Fibroblast of the conjunctiva (primary cell): ENCODE measurements around the gene GNAS-AS1.

ENCODE experiments used
- DNase-seq: peaks from one replicate; pipeline ENCODE4 v3.0.0-alpha.2; 2010; ENCODE audit warnings: low read depth

GNAS-AS1 gene

DNA sequence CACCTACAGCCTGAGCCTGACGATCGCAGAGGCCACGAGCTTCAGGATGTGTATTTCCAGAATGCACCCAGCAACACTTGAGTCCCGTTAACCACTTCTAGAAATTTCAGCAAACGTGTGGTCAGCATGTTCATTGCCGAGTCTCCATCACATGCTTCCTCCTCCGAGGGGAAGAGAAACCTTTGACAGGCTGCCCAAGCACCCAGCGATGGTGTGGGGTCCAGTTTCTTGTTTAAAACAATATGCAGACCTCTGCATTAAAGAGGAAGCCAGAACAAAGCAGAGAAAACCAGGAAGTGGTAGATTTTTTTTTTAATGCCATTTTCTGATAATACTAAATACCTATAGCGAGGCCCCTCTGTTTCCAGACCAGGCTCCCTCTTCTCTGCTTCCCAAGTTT, 71.9 kb downstream of the GNAS-AS1 start:
- no peak for DNase-seq

- no peak for DNase-seq
These were observed 73.0 kb downstream of the GNAS-AS1 start for GRCh38 chr20:58777657-58778056.

GRCh38 chr20:58776109-58776508, 74.6 kb downstream of the GNAS-AS1 start:
- no peak for DNase-seq

GRCh38 chr20:58775371-58775770, 75.3 kb downstream of the GNAS-AS1 start:
- DNase-seq, result no peak

GRCh38 chr20:58774667-58775263, 75.9 kb downstream of the GNAS-AS1 start:
- DNase-seq, result no peak

DNA sequence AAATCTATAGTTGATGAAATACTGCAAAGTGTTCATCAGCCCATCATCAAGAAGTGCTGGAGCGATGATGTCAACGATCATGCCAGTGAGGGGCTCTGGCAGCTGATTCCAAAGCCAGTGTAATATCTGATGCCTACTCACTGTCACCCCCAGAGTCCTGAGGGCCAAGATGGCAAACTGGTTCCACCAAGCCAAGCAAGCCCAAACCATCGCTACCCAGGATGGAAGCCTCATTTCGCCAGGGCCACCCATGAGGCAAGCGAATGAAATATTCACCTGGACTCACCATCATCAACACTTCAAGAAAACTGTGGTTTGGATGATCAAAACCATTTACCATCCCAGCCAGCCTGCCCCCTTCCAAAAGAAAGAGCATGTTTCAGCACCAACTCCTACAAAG, 76.5 kb downstream of the GNAS-AS1 start:
- DNase-seq, result no peak

- no peak for DNase-seq
These were observed 77.9 kb downstream of the GNAS-AS1 start for GRCh38 chr20:58772786-58773185.
